NOMO-1 treated with dmso at 0.1 percent for 144 hours (cell line): ENCODE data around the gene FAM107B.

Experiments used
- DNase-seq: peaks from one replicate; lab custom pipeline; 2025; ENCODE audit not compliant: unreplicated experiment; lab: John Stamatoyannopoulos, UW

FAM107B gene

GRCh38 chr10:14585287-14586193 is 189.2 kb downstream of the FAM107B start:
- DNase-seq = no peak

- DNase-seq = no peak
Observed at GRCh38 chr10:14584661-14585060, 190.0 kb downstream of the FAM107B start.

DNA sequence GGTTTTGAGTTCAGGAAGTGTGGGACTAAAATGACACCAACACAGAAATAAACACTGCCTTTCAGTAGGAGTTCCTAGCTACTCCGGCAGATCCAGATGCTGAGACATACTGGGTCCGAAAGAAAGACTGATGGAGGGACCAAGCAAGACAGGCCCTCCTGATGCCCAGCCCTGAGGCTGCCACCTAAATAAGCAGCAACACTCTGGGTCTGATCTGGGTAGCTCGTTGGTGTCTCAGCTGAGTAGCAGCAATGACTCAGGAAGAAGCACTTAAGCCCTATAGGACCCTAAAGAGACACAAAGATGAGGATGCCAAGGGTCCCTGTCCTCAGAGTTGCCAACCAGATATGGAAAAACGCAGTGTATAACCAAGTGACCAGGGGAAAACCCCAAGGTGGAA is 190.7 kb downstream of the FAM107B start:
- no peak for DNase-seq

GRCh38 chr10:14583252-14583651 is 191.4 kb downstream of the FAM107B start:
- no peak for DNase-seq

DNA sequence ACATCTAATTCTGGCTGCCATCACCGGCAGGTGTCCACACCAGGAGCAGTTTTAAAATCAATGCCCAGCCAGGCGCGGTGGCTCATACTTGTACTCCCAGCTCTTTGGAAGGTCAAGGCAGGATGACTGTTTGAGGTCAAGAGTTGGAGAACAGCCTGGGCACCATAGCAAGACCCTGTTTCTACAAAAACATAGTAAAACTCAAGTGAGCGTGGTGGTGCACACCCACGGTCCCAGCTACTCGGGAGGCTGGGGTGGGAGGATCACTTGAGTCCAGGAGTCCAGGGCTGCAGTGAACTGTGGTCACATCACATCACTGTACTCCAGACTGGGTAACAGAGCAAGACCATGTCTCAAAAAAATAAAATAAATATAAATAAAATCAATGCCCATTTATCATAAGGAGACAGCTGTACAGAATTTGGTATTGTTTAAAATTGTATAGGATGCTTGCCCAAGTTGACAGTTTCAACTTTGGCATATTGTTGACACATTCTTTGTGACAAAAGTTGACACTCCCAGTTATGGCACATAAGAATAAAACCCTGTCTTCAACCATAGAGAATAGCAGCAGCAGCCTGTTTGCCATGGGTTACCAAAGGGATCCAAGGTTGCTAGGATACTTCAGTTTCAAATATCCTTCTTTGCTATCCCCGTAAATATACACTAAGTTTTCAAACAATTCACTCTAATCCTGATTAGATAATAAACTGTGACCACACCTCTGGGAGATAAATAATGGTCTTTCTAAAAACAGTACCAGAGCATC is 193.0 kb downstream of the FAM107B start:
- DNase-seq = no peak

DNA sequence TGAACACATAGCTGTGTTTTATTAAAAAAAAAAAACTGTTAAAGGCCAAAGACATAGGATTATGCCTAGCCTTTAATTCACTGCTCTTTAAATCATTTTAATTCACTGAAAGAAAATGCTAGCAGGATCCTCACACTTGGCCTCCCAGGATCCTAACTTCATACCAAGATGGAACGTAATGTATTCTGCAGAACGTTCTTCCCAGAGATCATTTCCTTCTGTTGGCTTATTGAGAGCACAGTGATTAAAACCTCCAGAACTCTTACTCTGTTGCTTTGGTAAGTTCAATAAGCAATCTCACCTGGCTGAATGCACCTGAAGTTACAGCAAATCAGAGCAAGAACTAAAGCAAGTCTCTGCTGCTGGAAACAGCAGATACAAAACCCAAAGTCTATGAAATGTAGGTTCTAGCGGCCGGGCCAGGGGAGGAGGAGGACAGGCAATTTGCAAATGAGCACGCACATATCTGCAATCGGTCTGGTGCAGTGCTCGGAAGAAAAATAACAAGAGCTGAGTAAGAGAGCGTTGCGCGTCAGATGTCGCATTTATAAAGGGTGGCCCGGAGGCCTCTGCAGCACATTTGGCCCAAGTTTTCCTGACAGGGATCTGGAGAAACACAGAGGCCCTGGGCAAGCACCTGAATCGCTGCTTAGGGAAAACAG is 193.9 kb downstream of the FAM107B start:
- DNase-seq = no peak

DNA sequence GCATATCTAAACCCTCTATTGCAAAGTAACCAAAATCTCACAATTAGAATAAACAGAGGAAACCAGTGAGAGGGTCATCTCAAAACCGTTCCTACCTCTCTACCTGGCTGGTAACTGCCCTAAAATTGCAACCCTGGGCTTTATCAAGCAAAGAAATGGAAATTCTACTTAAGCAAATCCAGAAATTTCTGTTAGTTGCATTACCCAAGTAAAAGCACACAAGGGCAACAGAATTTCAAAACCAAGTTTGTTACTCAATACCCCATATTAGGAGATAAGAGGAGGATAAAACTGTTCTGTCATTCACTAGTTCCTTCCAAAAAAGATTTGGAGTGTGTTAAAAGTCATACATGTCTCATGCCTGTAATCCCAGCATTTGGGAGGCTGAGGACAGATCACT is 195.3 kb downstream of the FAM107B start:
- peak; percentile 67 for DNase-seq

- no peak for DNase-seq
Observed at GRCh38 chr10:14578060-14578952, 196.4 kb downstream of the FAM107B start.

- no peak for DNase-seq
Observed at GRCh38 chr10:14574885-14575284, 199.8 kb downstream of the FAM107B start.

DNA sequence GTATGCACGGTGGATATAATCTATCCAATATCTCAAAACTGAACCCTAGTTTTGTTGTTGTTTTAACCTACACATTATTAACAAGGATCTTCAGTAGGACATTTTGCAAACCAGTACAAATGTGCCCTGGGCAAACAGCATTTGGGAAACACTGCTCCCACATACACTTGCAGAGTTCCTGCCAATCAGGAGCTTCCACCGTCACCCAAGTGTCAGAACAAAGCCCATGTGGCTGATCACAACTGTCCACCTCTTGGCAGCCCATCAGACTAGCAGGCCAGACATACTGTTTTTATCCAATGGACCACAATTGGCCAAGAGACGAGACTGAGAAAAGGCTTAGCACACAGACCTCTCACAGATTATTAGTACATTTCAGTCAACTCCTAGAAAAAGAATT is 200.4 kb downstream of the FAM107B start:
- DNase-seq = no peak

DNA sequence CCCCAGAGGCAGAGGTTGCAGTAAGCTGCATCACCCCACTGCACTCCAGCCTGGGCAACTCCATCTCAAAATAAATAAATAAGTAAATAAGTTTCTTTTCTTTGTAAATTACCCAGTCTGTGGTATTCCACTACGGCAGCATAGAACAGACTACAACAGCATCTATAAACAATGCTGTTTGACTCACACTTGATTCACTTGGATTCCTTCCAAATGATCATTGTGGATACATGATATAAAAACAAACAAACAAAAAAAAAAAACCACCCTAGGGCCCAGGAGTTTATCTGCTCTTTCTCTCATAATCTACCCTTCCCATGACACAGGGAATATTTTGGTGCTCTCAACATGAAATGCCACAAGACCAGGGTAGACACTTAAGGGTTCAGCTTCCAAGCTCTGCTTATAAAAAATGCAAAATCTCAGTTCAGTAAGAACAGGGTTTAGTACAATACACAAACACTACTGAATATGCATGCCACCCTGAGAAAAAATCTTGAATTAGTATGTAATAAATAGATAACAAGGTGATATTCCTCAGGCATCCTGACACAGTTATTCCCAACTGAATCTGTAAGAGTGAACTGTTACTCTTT is 200.9 kb downstream of the FAM107B start:
- no peak for DNase-seq

GRCh38 chr10:14572811-14573210 is 201.9 kb downstream of the FAM107B start:
- no peak for DNase-seq

DNA sequence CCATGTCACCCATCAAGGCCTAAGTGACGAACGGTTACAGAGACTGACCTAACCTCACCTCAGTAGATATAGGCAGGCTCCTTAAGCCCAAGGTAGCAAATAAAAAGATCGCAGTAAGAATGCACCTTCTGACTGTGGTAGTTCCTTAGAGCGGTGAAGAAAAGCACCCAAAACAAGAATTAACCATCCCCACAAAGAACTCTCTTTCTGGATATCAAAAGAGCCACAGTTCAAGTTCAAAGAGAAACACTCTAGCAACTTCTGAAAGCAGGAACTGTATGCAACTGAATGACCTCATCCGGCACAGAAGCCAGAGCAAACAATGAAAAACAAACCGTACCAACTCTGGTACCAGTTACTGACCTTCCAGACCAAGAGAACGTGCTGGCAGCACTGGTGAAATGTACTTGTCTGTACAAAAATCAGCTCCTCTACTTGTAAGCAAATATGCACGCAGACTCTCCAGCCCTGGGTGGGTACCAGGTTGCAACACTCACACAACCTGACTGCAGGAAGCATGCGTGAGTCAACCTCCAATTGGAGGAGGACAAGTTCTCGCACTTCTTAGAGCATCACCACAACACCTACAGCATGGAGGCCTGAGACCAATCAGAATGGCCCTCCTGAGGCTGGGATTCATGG is 202.7 kb downstream of the FAM107B start:
- no peak for DNase-seq

DNA sequence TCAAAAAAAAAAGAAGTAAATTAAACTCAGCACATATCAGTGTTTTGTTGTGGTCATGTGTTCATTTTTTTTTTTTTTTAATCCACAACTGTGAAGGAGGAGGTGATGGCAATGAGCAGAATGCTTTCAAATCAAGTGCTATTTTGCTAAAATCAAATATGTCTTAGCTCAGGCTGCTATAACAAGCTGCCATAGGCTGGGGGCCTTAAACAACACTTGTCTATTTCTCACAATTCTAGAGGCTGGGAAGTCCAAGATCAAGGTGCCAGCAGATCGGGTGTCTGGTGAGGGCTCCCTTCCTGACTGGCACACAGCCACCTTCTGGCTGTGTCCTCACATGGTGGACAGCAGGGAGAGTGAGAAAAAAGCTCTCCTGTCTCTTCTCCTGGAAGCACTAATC is 203.9 kb downstream of the FAM107B start:
- DNase-seq = no peak

- DNase-seq = no peak
Observed at GRCh38 chr10:14569274-14570060, 205.2 kb downstream of the FAM107B start.

GRCh38 chr10:14567421-14567820 is 207.3 kb downstream of the FAM107B start:
- DNase-seq = no peak

DNA sequence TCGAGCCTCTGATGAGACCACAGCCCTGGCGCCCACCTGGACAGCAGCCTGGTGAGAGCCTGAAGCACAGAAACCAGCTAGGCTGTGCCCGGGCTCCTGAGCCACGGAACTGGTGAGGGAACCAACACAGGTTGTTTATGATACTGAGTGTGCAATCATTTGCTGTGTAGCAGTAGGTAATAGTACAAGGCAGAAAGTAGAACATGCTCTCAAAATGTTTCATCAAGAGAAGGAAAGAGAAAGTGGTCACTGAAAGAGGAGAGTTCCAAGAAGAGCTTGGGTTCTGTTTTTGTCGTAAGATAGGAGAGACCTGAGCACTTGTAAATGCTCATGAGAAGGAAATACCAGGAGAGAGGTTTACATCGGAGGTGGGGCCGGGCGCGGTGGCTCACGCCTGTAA is 208.2 kb downstream of the FAM107B start:
- no peak for DNase-seq

GRCh38 chr10:14565199-14565598 is 209.5 kb downstream of the FAM107B start:
- no peak for DNase-seq

- DNase-seq = no peak
Observed at GRCh38 chr10:14564268-14564744, 210.4 kb downstream of the FAM107B start.
